CD8-positive, alpha-beta memory T cell (primary cell): ENCODE data around the gene PDE8A. TPM values are rescaled to one million over a fixed set of nuclear protein-coding genes. Genes with fewer than 3 reads are reported as not detected.
"Not testable (repeated sequence)": the region's sequence is repeated elsewhere in the genome, so short reads cannot be mapped to it uniquely, and the experiment has no call there.

Source experiments
- CTCF ChIA-PET: fragments of 350-600 bp; sonication (Branson Sonifier 250); formaldehyde crosslinking; loops from one replicate; lab custom pipeline; 2021; ENCODE audit warnings: antibody characterized with exemption; lab: Charles Lee
- POLR2A ChIA-PET: fragments of 350-600 bp; sonication (Branson Sonifier 250); formaldehyde crosslinking; loops from one replicate; lab custom pipeline; 2021; ENCODE audit warnings: antibody characterized with exemption; lab: Charles Lee
- DNase-seq, 5 donors: peaks; one replicate each; pipeline versions ENCODE4 v3.0.0 to v3.0.0-alpha.2; 2020 to 2022; ENCODE audit warnings: mixed read lengths in 1 of 5
- H3K27ac ChIP-seq: one replicate; pipeline ENCODE4 v1.7.0; 2013; ENCODE audit warnings: low read depth, mild to moderate bottlenecking, low read length, moderate library complexity
- H3K27me3 ChIP-seq: 2 replicates; pipeline ENCODE4 v1.7.0; 2013; ENCODE audit warnings: low read length, mild to moderate bottlenecking; ENCODE audit not compliant: insufficient read depth, poor library complexity, severe bottlenecking
- H3K36me3 ChIP-seq: 2 replicates; pipeline ENCODE4 v1.7.0; 2013; ENCODE audit warnings: mild to moderate bottlenecking, low read length, moderate library complexity; ENCODE audit not compliant: insufficient read depth
- H3K4me1 ChIP-seq: 2 replicates; pipeline ENCODE4 v1.7.0; 2013; ENCODE audit warnings: mild to moderate bottlenecking, low read length, moderate library complexity; ENCODE audit not compliant: insufficient read depth
- H3K4me3 ChIP-seq: 2 replicates; pipeline ENCODE4 v1.7.0; 2013; ENCODE audit warnings: mild to moderate bottlenecking, low read length
- H3K9me3 ChIP-seq: 2 replicates; pipeline ENCODE4 v1.7.0; 2013; ENCODE audit warnings: mild to moderate bottlenecking, low read length
- H3K27ac Mint-ChIP-seq, 8 donors: one replicate each; pipeline ENCODE4 v1.8.0; 2020 to 2021; ENCODE audit warnings: mixed read lengths in 8 of 8, mild to moderate bottlenecking in 6 of 8, inconsistent platforms in 3 of 8, moderate library complexity in 3 of 8
- H3K27me3 Mint-ChIP-seq, 2 donors: one replicate each; pipeline ENCODE4 v1.8.0; 2020 to 2021; ENCODE audit warnings: mixed read lengths in 2 of 2, mild to moderate bottlenecking in 1 of 2, moderate library complexity in 1 of 2
- H3K36me3 Mint-ChIP-seq, 3 donors: one replicate each; pipeline ENCODE4 v1.8.0; 2020 to 2021; ENCODE audit warnings: mixed read lengths in 3 of 3, inconsistent platforms in 1 of 3, mild to moderate bottlenecking in 1 of 3
- H3K4me1 Mint-ChIP-seq, 3 donors: one replicate each; pipeline ENCODE4 v1.8.0; 2020 to 2021; ENCODE audit warnings: mixed read lengths in 3 of 3, inconsistent platforms in 1 of 3, mild to moderate bottlenecking in 1 of 3
- H3K4me3 Mint-ChIP-seq, 7 donors: one replicate each; pipeline ENCODE4 v1.8.0; 2020 to 2021; ENCODE audit warnings: mixed read lengths in 7 of 7, mild to moderate bottlenecking in 6 of 7, moderate library complexity in 4 of 7, inconsistent platforms in 2 of 7
- H3K9me3 Mint-ChIP-seq, 5 donors: one replicate each; pipeline ENCODE4 v1.8.0; 2020 to 2022; ENCODE audit warnings: mixed read lengths in 5 of 5, mild to moderate bottlenecking in 3 of 5, moderate library complexity in 2 of 5, inconsistent platforms in 1 of 5
- polyA plus RNA-seq: library from polyadenylated mRNA; unstranded; fragments of 300-500 nt; fragmentation: Illumina TruSeq; gene quantifications from one replicate; pipeline ENCODE4 v1.2.3, GENCODE V29; 2021
- total RNA-seq, 2 experiments: library from RNA; stranded (reverse); gene quantifications; one replicate each; pipeline ENCODE4 v1.2.3, GENCODE V29; 2021

Gene PDE8A
- total and polyA plus RNA-seq, 3 experiments from 2014 or later, result 4.4 to 17.6 (median 14.3) TPM

GRCh38 chr15:84996714-84997113 is 15.1 kb downstream of the PDE8A start:
- H3K27ac ChIP-seq, H3K36me3 Mint-ChIP-seq, DNase-seq, H3K27me3 ChIP-seq, H3K4me3 ChIP-seq, H3K4me3 Mint-ChIP-seq, CTCF ChIA-PET, H3K9me3 Mint-ChIP-seq, H3K9me3 ChIP-seq, H3K36me3 ChIP-seq, H3K4me1 ChIP-seq, H3K27me3 Mint-ChIP-seq: not testable (repeated sequence)
- POLR2A ChIA-PET, result interaction anchor here (0.9 kb wide), 1 partner anchor 16 kb away, joined by 3 read pairs; no protein-coding TSS in a partner anchor
- H3K27ac Mint-ChIP-seq, result peak overlapping the region in 1 of 8 donors; percentile 68
- peaks cover 26 to 32% (median 31%) of the 10 kb centered on the region in 3 donors for H3K4me1 Mint-ChIP-seq

DNA sequence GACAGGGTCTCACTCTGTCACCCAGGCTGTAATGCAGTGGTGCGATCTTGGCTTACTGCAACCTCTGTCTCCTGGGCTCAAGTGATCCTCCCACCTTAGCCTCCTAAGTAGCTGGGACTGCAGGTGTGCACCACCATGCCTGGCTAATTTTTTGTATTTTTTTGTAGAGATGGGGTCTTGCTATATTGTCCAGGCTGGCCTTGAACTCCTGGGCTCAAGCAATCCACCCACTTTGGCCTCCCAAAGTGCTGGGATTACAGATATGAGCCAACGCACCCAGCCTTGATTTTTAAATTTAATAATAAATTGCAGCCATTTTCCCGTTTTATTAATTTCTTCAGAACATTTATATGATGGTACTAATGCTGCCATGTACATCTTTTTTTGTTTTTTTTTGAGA is 15.6 kb downstream of the PDE8A start:
- H3K4me3 Mint-ChIP-seq, H3K4me3 ChIP-seq, H3K27me3 Mint-ChIP-seq, H3K36me3 Mint-ChIP-seq, H3K36me3 ChIP-seq, H3K9me3 Mint-ChIP-seq, H3K27ac ChIP-seq, CTCF ChIA-PET, H3K27me3 ChIP-seq, H3K9me3 ChIP-seq, H3K4me1 ChIP-seq, DNase-seq, H3K27ac Mint-ChIP-seq: not testable (repeated sequence)
- peaks cover 26 to 33% (median 30%) of the 10 kb centered on the region in 3 donors for H3K4me1 Mint-ChIP-seq
- POLR2A ChIA-PET, result interaction anchor here (0.9 kb wide), 1 partner anchor 16 kb away, joined by 3 read pairs; no protein-coding TSS in a partner anchor

GRCh38 chr15:85000189-85000864 is 18.7 kb downstream of the PDE8A start:
- no peak for DNase-seq
- ChIA-PET CTCF (interaction anchor here (1.6 kb wide), 1 partner anchor 44 kb away, joined by 4 read pairs; no protein-coding TSS in a partner anchor), POLR2A (no interaction called here)
- Mint-ChIP-seq H3K4me1 (peaks cover 29 to 47% (median 35%) of the 10 kb centered on the region in 3 donors), H3K4me3 (no peak overlapping the region), H3K27me3 (no peaks in the 10 kb centered on the region), H3K9me3 (no peaks in the 10 kb centered on the region), H3K27ac (peak overlapping the region in 1 of 8 donors; percentile 12), H3K36me3 (no peaks in the 10 kb centered on the region)
- Histone ChIP-seq H3K27ac (no peak overlapping the region), H3K27me3 (no peaks in the 10 kb centered on the region), H3K9me3 (no peaks in the 10 kb centered on the region), H3K36me3 (no peaks in the 10 kb centered on the region), H3K4me3 (no peak overlapping the region), H3K4me1 (peaks cover 12% of the 10 kb centered on the region)

DNA sequence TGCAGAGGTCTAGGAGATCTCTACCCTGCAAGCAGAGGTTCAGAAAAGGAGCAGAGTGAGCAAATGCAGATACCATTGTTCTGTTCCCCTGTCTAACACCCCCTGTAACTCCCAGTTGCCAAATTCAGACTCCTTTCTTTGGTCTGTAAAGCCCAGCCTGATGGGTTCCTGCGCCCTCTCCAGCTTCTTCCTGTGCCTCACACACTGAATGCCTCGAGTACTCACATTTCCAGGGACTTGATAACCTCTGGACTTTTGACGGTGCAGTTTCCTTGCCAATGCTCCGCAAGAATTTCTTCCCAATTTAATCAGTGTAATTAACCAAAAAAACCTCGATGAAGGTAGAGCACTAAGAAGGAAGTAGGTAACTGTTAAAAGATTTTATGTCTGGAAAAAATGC is 19.3 kb downstream of the PDE8A start:
- Mint-ChIP-seq H3K27ac (peak overlapping the region in 2 of 8 donors; percentile 25 to 47), H3K36me3 (no peaks in the 10 kb centered on the region), H3K9me3 (no peaks in the 10 kb centered on the region), H3K4me3 (no peak overlapping the region), H3K27me3 (no peaks in the 10 kb centered on the region), H3K4me1 (peaks cover 29 to 47% (median 35%) of the 10 kb centered on the region in 3 donors)
- Histone ChIP-seq H3K4me3 (no peak overlapping the region), H3K9me3 (no peaks in the 10 kb centered on the region), H3K27me3 (no peaks in the 10 kb centered on the region), H3K4me1 (peaks cover 12% of the 10 kb centered on the region), H3K27ac (no peak overlapping the region), H3K36me3 (no peaks in the 10 kb centered on the region)
- ChIA-PET CTCF (interaction anchor here (1.6 kb wide), 1 partner anchor 43 kb away, joined by 4 read pairs; no protein-coding TSS in a partner anchor), POLR2A (no interaction called here)
- DNase-seq, result no peak

DNA sequence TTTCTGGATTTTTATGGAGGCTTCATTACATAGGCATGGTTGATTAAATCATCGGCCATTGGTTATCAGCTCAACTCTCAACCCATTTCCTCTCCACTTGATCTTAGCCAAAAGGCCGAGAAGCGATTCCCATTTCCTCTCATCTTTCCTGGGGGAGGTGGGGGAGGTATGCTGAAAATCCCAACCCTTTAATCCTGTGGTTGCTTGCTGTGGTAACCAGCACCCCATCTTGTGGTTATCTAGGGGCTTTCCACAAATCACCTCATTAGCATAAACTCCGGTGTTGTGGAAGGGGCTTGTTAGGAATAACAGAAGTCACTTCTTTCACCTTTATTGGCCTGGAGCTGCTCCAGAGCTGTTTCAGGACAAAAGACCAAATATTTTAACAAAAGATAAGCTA is 20.9 kb downstream of the PDE8A start:
- Histone ChIP-seq H3K27ac (no peak overlapping the region), H3K27me3 (no peaks in the 10 kb centered on the region), H3K4me3 (no peak overlapping the region), H3K4me1 (peaks cover 12% of the 10 kb centered on the region), H3K9me3 (no peaks in the 10 kb centered on the region), H3K36me3 (no peaks in the 10 kb centered on the region)
- ChIA-PET CTCF (interaction anchor here (1.4 kb wide), 1 partner anchor 103 kb away, joined by 3 read pairs; no protein-coding TSS in a partner anchor), POLR2A (no interaction called here)
- no peak for DNase-seq
- Mint-ChIP-seq H3K4me3 (peak overlapping the region in 1 of 7 donors; percentile 8), H3K27ac (no peak overlapping the region), H3K36me3 (no peaks in the 10 kb centered on the region), H3K9me3 (no peaks in the 10 kb centered on the region), H3K27me3 (no peaks in the 10 kb centered on the region), H3K4me1 (peaks cover 37 to 47% (median 41%) of the 10 kb centered on the region in 3 donors)

DNA sequence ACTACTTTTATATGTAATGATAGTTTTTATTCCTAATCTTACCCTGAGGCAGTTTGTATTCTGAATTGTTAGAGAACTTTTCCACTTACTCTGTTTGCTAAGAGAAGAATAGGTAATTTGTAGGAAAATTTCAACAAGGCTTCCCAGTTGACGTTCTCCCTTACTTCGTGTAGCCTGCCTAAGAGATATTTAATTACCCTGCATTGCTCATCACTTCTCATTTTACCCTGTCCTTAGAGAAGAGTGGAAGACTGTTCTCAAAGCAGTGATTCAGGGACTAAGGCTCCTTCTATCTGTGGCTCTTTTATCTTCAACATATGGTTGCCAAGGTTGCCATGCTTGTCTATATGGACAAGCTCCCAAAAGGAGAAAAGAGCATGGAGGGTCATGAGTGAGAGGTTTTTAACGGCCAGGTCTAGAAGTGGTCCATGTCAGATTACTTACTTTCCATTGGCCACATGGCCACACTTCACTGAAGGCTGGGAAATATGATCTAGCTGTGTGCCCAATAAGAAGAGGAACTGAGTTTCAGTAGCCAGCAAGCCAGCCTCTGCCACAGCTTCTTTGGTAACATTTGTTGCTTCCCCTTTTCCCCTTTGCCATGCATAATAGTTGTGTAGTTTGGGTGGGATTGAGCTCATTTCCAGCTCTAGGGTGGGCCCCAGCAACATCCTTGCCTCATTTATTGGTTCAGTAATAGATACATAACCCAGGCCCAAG is 22.1 kb downstream of the PDE8A start:
- Mint-ChIP-seq H3K4me1 (peaks cover 48 to 57% (median 52%) of the 10 kb centered on the region in 3 donors), H3K36me3 (no peaks in the 10 kb centered on the region), H3K27ac (no peak overlapping the region), H3K27me3 (no peaks in the 10 kb centered on the region), H3K9me3 (no peaks in the 10 kb centered on the region), H3K4me3 (no peak overlapping the region)
- CTCF ChIA-PET, result interaction anchor here (1.4 kb wide), 1 partner anchor 104 kb away, joined by 3 read pairs; no protein-coding TSS in a partner anchor
- H3K27me3 ChIP-seq, result no peaks in the 10 kb centered on the region
- H3K4me1 ChIP-seq, result peaks cover 23% of the 10 kb centered on the region
- no peak overlapping the region for H3K27ac ChIP-seq
- DNase-seq, result no peak
- H3K36me3 ChIP-seq, result no peaks in the 10 kb centered on the region
- no peak overlapping the region for H3K4me3 ChIP-seq
- POLR2A ChIA-PET, result interaction anchor here (0.6 kb wide), 1 partner anchor 159 kb away, joined by 3 read pairs; no protein-coding TSS in a partner anchor
- no peaks in the 10 kb centered on the region for H3K9me3 ChIP-seq

DNA sequence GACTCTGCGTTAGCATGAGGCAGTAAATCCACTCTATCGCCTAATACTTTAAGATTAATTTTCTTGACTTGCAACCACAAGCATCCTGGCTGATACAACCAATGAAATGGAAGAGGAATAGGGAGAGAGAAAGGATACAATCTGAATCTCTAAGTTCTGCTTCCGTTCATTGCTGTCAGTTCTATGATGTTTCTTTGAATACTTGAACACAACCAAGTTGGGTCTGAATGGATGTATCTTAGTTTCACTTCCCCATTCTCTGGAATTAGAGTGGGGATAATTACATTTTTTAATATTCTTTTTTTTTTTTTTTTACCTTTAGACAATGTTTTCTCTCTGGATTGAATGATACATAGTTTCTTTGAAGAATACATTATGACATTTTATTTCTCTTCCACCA is 22.9 kb downstream of the PDE8A start:
- no peak for DNase-seq
- H3K36me3 Mint-ChIP-seq, result no peaks in the 10 kb centered on the region
- Histone ChIP-seq H3K27me3 (no peaks in the 10 kb centered on the region), H3K27ac (no peak overlapping the region), H3K36me3 (no peaks in the 10 kb centered on the region), H3K9me3 (no peaks in the 10 kb centered on the region), H3K4me1 (peaks cover 27% of the 10 kb centered on the region), H3K4me3 (no peak overlapping the region)
- no peaks in the 10 kb centered on the region for H3K27me3 Mint-ChIP-seq
- H3K9me3 Mint-ChIP-seq, result no peaks in the 10 kb centered on the region
- CTCF ChIA-PET, result no interaction called here
- POLR2A ChIA-PET, result no interaction called here
- no peak overlapping the region for H3K4me3 Mint-ChIP-seq
- peaks cover 50 to 59% (median 57%) of the 10 kb centered on the region in 3 donors for H3K4me1 Mint-ChIP-seq
- no peak overlapping the region for H3K27ac Mint-ChIP-seq

GRCh38 chr15:85005319-85005718 is 23.7 kb downstream of the PDE8A start:
- Histone ChIP-seq H3K4me3 (no peak overlapping the region), H3K36me3 (no peaks in the 10 kb centered on the region), H3K27me3 (no peaks in the 10 kb centered on the region), H3K4me1 (peaks cover 27% of the 10 kb centered on the region), H3K27ac (no peak overlapping the region), H3K9me3 (no peaks in the 10 kb centered on the region)
- Mint-ChIP-seq H3K4me3 (no peak overlapping the region), H3K36me3 (no peaks in the 10 kb centered on the region), H3K4me1 (peaks cover 49 to 59% (median 58%) of the 10 kb centered on the region in 3 donors), H3K27ac (no peak overlapping the region), H3K9me3 (no peaks in the 10 kb centered on the region), H3K27me3 (no peaks in the 10 kb centered on the region)
- POLR2A ChIA-PET, result no interaction called here
- no peak for DNase-seq
- CTCF ChIA-PET, result interaction anchor here (0.7 kb wide), 1 partner anchor 24 kb away, joined by 3 read pairs; the partner anchor contains the start of gene PDE8A
